ENCODE measurements around the gene SGMS1.

GRCh38 chr10:50497758-50498157 lies 126.0 kb downstream of the SGMS1 start:
- TF ChIP-seq CTCF (IDR thresholded peaks at IDR 0.05) (no peak), POLR2AphosphoS5 (IDR thresholded peaks at IDR 0.05) (no peak), POLR2A (IDR thresholded peaks at IDR 0.05) (no peak)

Measured in prostate gland (tissue), 2 donors.